ENCODE measurements around the gene TTLL13. TPM values are rescaled to one million over a fixed set of nuclear protein-coding genes. Genes with fewer than 3 reads are reported as not detected.

The TTLL13 gene
- total and polyA plus RNA-seq, 2 of the 8 experiments (the other 6 are each of a cell fraction or from before 2014, with no cell fraction given) = 0.03 TPM; not detected in 1

- no peak overlapping the region for H3K27ac ChIP-seq (ENCODE audit: low read depth, low read length)
- FAIRE-seq = no peak
- WGBS, 2 experiments (ENCODE audit: extremely low coverage in 1 of 2, insufficient coverage in 1 of 2, insufficient read length in 1 of 2, insufficient replicate concordance in 2 of 2, low coverage in 1 of 2, low lambda C conversion rate in 2 of 2, missing lambda C conversion rate in 1 of 2) = 22% methylated on average over 9 of the region's 9 CpGs; no CpG with 5 or more reads in 1 of the 2 experiments
- TF ChIP-seq TBP (IDR thresholded peaks at IDR 0.05; ENCODE audit: low read depth, low read length) (no peak), CTCF (IDR thresholded peaks at IDR 0.05; ENCODE audit: control extremely low read depth in 1 of 3, insufficient read depth in 1 of 3, low read depth in 1 of 3, low read length in 3 of 3) (peak; percentile 71 to 76 (median 71)), SIN3A (conservative IDR thresholded peaks at IDR 0.05 in 1 of 2, IDR thresholded peaks at IDR 0.05 in 1 of 2; ENCODE audit: low read depth in 1 of 2, low read length in 2 of 2) (no peak), E2F6 (IDR thresholded peaks at IDR 0.05) (no peak), ASH2L (IDR thresholded peaks at IDR 0.05; ENCODE audit: low read length) (no peak), GABPA (IDR thresholded peaks at IDR 0.05; ENCODE audit: borderline replicate concordance, insufficient read depth, low read length) (no peak), SP4 (IDR thresholded peaks at IDR 0.05; ENCODE audit: low read length) (no peak), RAD21 (IDR thresholded peaks at IDR 0.05 in 1 of 2, conservative IDR thresholded peaks at IDR 0.05 in 1 of 2; ENCODE audit: low read depth in 2 of 2, low read length in 2 of 2) (peak; percentile 73 to 83), JUN (IDR thresholded peaks at IDR 0.05; ENCODE audit: low read depth, low read length) (no peak)
Measured at GRCh38 chr15:90232941-90233386, 16.4 kb upstream of the TTLL13 start.

More at GRCh38 chr15:90232941-90233386, 16.4 kb upstream of the TTLL13 start:
- Histone ChIP-seq H3K23me2 (ENCODE audit: low read depth, low read length) (peaks cover 5% of the 10 kb centered on the region), H3K23ac (ENCODE audit: insufficient read length) (no peak overlapping the region), H3K9me3 (ENCODE audit: insufficient read depth in 2 of 2, low read depth in 1 of 2, low read length in 1 of 2) (no peaks in the 10 kb centered on the region), H3K27me3 (replicated peaks in 1 of 4; ENCODE audit: control insufficient read depth in 3 of 4, extremely low read depth in 1 of 4, insufficient read depth in 3 of 4, low read length in 3 of 4) (no peaks in the 10 kb centered on the region), H2BK20ac (ENCODE audit: low read length) (no peak overlapping the region), H2BK5ac (ENCODE audit: low read depth, low read length) (no peak overlapping the region), H4K5ac (ENCODE audit: insufficient read length, low read depth, low read length) (no peak overlapping the region), H3K79me2 (ENCODE audit: control insufficient read depth in 1 of 2, insufficient read depth in 2 of 2, low read length in 2 of 2) (no peaks in the 10 kb centered on the region), H3K14ac (ENCODE audit: insufficient read length) (no peak overlapping the region), H2AFZ (ENCODE audit: low read length) (no peak overlapping the region), H3K79me1 (ENCODE audit: low read depth, low read length) (peaks cover 6% of the 10 kb centered on the region), H2AK5ac (ENCODE audit: low read depth, low read length) (no peak overlapping the region), H4K8ac (ENCODE audit: extremely low read depth, insufficient read depth, low read length) (no peak overlapping the region), H2BK120ac (replicated peaks; ENCODE audit: low read depth, low read length) (no peak overlapping the region), H3K4me1 (replicated peaks in 1 of 4; ENCODE audit: control insufficient read depth in 3 of 4, insufficient read depth in 4 of 4, low read length in 3 of 4) (peaks cover 0 to 6% (median under 1%) of the 10 kb centered on the region in 4 experiments; a peak in 4 of 7 replicates), H2BK12ac (ENCODE audit: low read depth, low read length) (no peak overlapping the region), H4K91ac (replicated peaks; ENCODE audit: insufficient read length, low read length) (no peak overlapping the region), H3K9ac (replicated peaks in 1 of 4; ENCODE audit: extremely low read depth in 1 of 4, low read depth in 3 of 4, low read length in 3 of 4) (peak overlapping the region in 1 of 4 experiments; percentile 59; a peak in 1 of 7 replicates), H4K20me1 (replicated peaks in 1 of 2; ENCODE audit: control insufficient read depth in 1 of 2, insufficient read depth in 2 of 2, low read length in 2 of 2) (peaks cover 0 to 5% of the 10 kb centered on the region in 2 experiments), H3K18ac (ENCODE audit: extremely low read depth, low read length) (no peak overlapping the region), H3K36me3 (ENCODE audit: control insufficient read depth in 2 of 4, insufficient read depth in 4 of 4, low read length in 3 of 4) (peaks cover 2 to 15% (median 9%) of the 10 kb centered on the region in 4 experiments; a peak in 5 of 8 replicates), H3K4me2 (ENCODE audit: insufficient read depth in 1 of 2, low read depth in 2 of 2, low read length in 2 of 2) (peak overlapping the region; percentile 57 to 86), H3K4me3 (ENCODE audit: extremely low read depth in 1 of 4, insufficient read depth in 2 of 4, low read depth in 3 of 4, low read length in 4 of 4) (peak overlapping the region; percentile 57 to 76 (median 73)), H2BK15ac (ENCODE audit: low read length) (no peak overlapping the region), H3K56ac (replicated peaks; ENCODE audit: insufficient read length, low read depth, low read length) (no peak overlapping the region), H3K4ac (replicated peaks; ENCODE audit: insufficient read length, low read depth, low read length) (peak overlapping the region; percentile 28)
- ChIA-PET POLR2A (ENCODE audit: partially characterized antibody) (interaction anchor here (1.1 to 2.3 kb wide), 7 partner anchors 10 to 46 kb away, joined by 3 to 12 read pairs (median 4); partner anchors contain the start of genes SEMA4B and TTLL13), CTCF (ENCODE audit: partially characterized antibody) (interaction anchor here (0.6 to 4.6 kb wide), 31 partner anchors 9 to 1859 kb away, joined by 3 to 47 read pairs (median 4); partner anchors contain the start of genes IDH2, NGRN and TTLL13)
- no peak for DNase-seq (ENCODE audit: low read depth in 1 of 2, low spot score in 2 of 2)
